Measurements from ENCODE around the gene ARL4D. TPM values are rescaled to one million over a fixed set of nuclear protein-coding genes. Genes with fewer than 3 reads are reported as not detected.
A peak's percentile ranks its signal among the peaks of the same experiment; 100 is the strongest.

ARL4D gene
- total and polyA plus RNA-seq, 2 experiments from 2014 or later = 35.3 to 99.9 TPM

GRCh38 chr17:43359469-43360110, 39.2 kb upstream of the ARL4D start:
- no peaks in the 10 kb centered on the region for H4K20me1 ChIP-seq (ENCODE audit: insufficient read depth, poor library complexity, severe bottlenecking)
- peaks cover 6% of the 10 kb centered on the region for H3K4me1 ChIP-seq (ENCODE audit: insufficient read depth)
- DNase-seq (ENCODE audit: low spot score) = no peak
- H3K36me3 ChIP-seq (replicated peaks; ENCODE audit: insufficient read depth, low read depth) = no peaks in the 10 kb centered on the region
- no peaks in the 10 kb centered on the region for H3K27me3 ChIP-seq
- peak overlapping the region; percentile 96 for H3K27ac ChIP-seq
- no peaks in the 10 kb centered on the region for H3K9me3 ChIP-seq (ENCODE audit: low read depth)
- no peaks in the 10 kb centered on the region for H3K9me2 ChIP-seq (replicated peaks; ENCODE audit: insufficient read depth)
- 87% methylated on average over 17 of the region's 17 CpGs for WGBS (ENCODE audit: low lambda C conversion rate, missing lambda C conversion rate)
- peak overlapping the region; percentile 70 for H3K4me2 ChIP-seq
- peaks cover 13% of the 10 kb centered on the region for H3K79me2 ChIP-seq
- peak overlapping the region; percentile 16 for H3K4me3 ChIP-seq
- TF ChIP-seq CTCF (IDR thresholded peaks at IDR 0.05; ENCODE audit: poor library complexity) (no peak), EZH2 (IDR thresholded peaks at IDR 0.05; ENCODE audit: borderline replicate concordance) (no peak), EZH2phosphoT487 (IDR thresholded peaks at IDR 0.05; ENCODE audit: low read depth, severe bottlenecking, unreplicated experiment) (no peak)
- H2AFZ ChIP-seq = no peak overlapping the region

- 54% methylated on average over 18 of the region's 18 CpGs for WGBS (ENCODE audit: low lambda C conversion rate, missing lambda C conversion rate)
- no peak overlapping the region for H2AFZ ChIP-seq
Measured at GRCh38 chr17:43360376-43360738, 38.4 kb upstream of the ARL4D start.

GRCh38 chr17:43360739-43361505, 37.9 kb upstream of the ARL4D start:
- no peak for TF ChIP-seq EZH2phosphoT487 (IDR thresholded peaks at IDR 0.05; ENCODE audit: low read depth, severe bottlenecking, unreplicated experiment)
- TF ChIP-seq EZH2 (IDR thresholded peaks at IDR 0.05; ENCODE audit: borderline replicate concordance) = no peak
- no peak for TF ChIP-seq CTCF (IDR thresholded peaks at IDR 0.05; ENCODE audit: poor library complexity)
- no peaks in the 10 kb centered on the region for H3K9me3 ChIP-seq (ENCODE audit: low read depth)
- no peaks in the 10 kb centered on the region for H3K9me2 ChIP-seq (replicated peaks; ENCODE audit: insufficient read depth)
- no peak overlapping the region for H2AFZ ChIP-seq
- DNase-seq (ENCODE audit: low spot score) = peak; percentile 96
- peaks cover 14% of the 10 kb centered on the region for H3K79me2 ChIP-seq
- H3K27ac ChIP-seq = peak overlapping the region; percentile 96
- H4K20me1 ChIP-seq (ENCODE audit: insufficient read depth, poor library complexity, severe bottlenecking) = no peaks in the 10 kb centered on the region
- H3K36me3 ChIP-seq (replicated peaks; ENCODE audit: insufficient read depth, low read depth) = no peaks in the 10 kb centered on the region
- H3K4me3 ChIP-seq = peak overlapping the region; percentile 45
- 38% methylated on average over 56 of the region's 56 CpGs for WGBS (ENCODE audit: low lambda C conversion rate, missing lambda C conversion rate)
- peaks cover 6% of the 10 kb centered on the region for H3K4me1 ChIP-seq (ENCODE audit: insufficient read depth)
- no peaks in the 10 kb centered on the region for H3K27me3 ChIP-seq
- peak overlapping the region; percentile 83 for H3K4me2 ChIP-seq

More at GRCh38 chr17:43360376-43360738, 38.4 kb upstream of the ARL4D start:
- H3K4me3 ChIP-seq = peak overlapping the region; percentile 45
- no peaks in the 10 kb centered on the region for H3K27me3 ChIP-seq
- peak overlapping the region; percentile 96 for H3K27ac ChIP-seq
- H3K9me2 ChIP-seq (replicated peaks; ENCODE audit: insufficient read depth) = no peaks in the 10 kb centered on the region
- TF ChIP-seq EZH2phosphoT487 (IDR thresholded peaks at IDR 0.05; ENCODE audit: low read depth, severe bottlenecking, unreplicated experiment) = no peak
- TF ChIP-seq EZH2 (IDR thresholded peaks at IDR 0.05; ENCODE audit: borderline replicate concordance) = no peak
- TF ChIP-seq CTCF (IDR thresholded peaks at IDR 0.05; ENCODE audit: poor library complexity) = no peak
- peaks cover 14% of the 10 kb centered on the region for H3K79me2 ChIP-seq
- peak overlapping the region; percentile 70 for H3K4me2 ChIP-seq
- no peaks in the 10 kb centered on the region for H3K9me3 ChIP-seq (ENCODE audit: low read depth)
- H3K36me3 ChIP-seq (replicated peaks; ENCODE audit: insufficient read depth, low read depth) = no peaks in the 10 kb centered on the region
- H4K20me1 ChIP-seq (ENCODE audit: insufficient read depth, poor library complexity, severe bottlenecking) = no peaks in the 10 kb centered on the region
- DNase-seq (ENCODE audit: low spot score) = peak; percentile 73
- peaks cover 6% of the 10 kb centered on the region for H3K4me1 ChIP-seq (ENCODE audit: insufficient read depth)
